OCI-LY1 (cell line): ENCODE data around the gene GATAD2A.

Source experiments
- H2AFZ ChIP-seq: fragments of 200-600 bp; sonication (generic), shearing (Covaris generic); 2 replicates; pipeline ENCODE4 v1.6.0; 2014; ENCODE audit warnings: antibody characterized with exemption, mild to moderate bottlenecking, low read length
- H3F3A ChIP-seq: fragments of 200-600 bp; sonication (generic), shearing (Covaris generic); 2 replicates; pipeline ENCODE4 v1.6.0; 2014; ENCODE audit warnings: mild to moderate bottlenecking, antibody characterized with exemption, low read length, moderate library complexity; ENCODE audit not compliant: insufficient read depth
- H3K27ac ChIP-seq: fragments of 200-600 bp; sonication (generic); 2 replicates; pipeline ENCODE4 v1.5.1; 2014; ENCODE audit warnings: low read length, mixed run types, mild to moderate bottlenecking, low read depth; ENCODE audit not compliant: poor library complexity, severe bottlenecking
- H3K27me3 ChIP-seq: fragments of 200-600 bp; sonication (generic); 2 replicates; pipeline ENCODE4 v1.6.0; 2014; ENCODE audit warnings: antibody characterized with exemption, mild to moderate bottlenecking, low read length, moderate library complexity; ENCODE audit not compliant: insufficient read depth
- H3K36me3 ChIP-seq: fragments of 200-600 bp; sonication (generic); 2 replicates; pipeline ENCODE4 v1.6.1; 2014; ENCODE audit warnings: mild to moderate bottlenecking, antibody characterized with exemption, low read length, moderate library complexity, mixed read lengths; ENCODE audit not compliant: insufficient read depth
- H3K4me1 ChIP-seq: fragments of 200-600 bp; sonication (generic); 2 replicates; pipeline ENCODE4 v1.5.1; 2014; ENCODE audit warnings: mild to moderate bottlenecking, low read length, moderate library complexity; ENCODE audit not compliant: insufficient read depth, severe bottlenecking
- H3K4me2 ChIP-seq: fragments of 200-600 bp; sonication (generic), shearing (Covaris generic); 2 replicates; pipeline ENCODE4 v1.6.1; 2014; ENCODE audit warnings: low read length
- H3K4me3 ChIP-seq: fragments of 200-600 bp; sonication (generic); 2 replicates; pipeline ENCODE4 v1.5.1; 2014; ENCODE audit warnings: low read length, low read depth, mild to moderate bottlenecking, mixed read lengths; ENCODE audit not compliant: poor library complexity, severe bottlenecking
- H3K79me2 ChIP-seq: fragments of 200-600 bp; shearing (Covaris generic); 2 replicates; pipeline ENCODE4 v1.6.1; 2016; ENCODE audit warnings: mixed run types, low read length, mixed read lengths; ENCODE audit not compliant: insufficient read depth
- H3K9ac ChIP-seq: fragments of 200-600 bp; sonication (generic), shearing (Covaris generic); 2 replicates; pipeline ENCODE4 v1.6.1; 2014; ENCODE audit warnings: mild to moderate bottlenecking, low read length, mixed read lengths
- H3K9me2 ChIP-seq: fragments of 200-600 bp; sonication (generic), shearing (Covaris generic); 2 replicates; pipeline ENCODE4 v1.6.1; 2014; ENCODE audit warnings: low read depth, mild to moderate bottlenecking, low read length, mixed read lengths
- H3K9me3 ChIP-seq: fragments of 200-600 bp; shearing (Covaris generic); 2 replicates; pipeline ENCODE4 v1.6.1; 2014; ENCODE audit warnings: low read length, mixed read lengths
- H4K20me1 ChIP-seq: fragments of 200-600 bp; sonication (generic), shearing (Covaris generic); 2 replicates; pipeline ENCODE4 v1.6.0; 2016; ENCODE audit warnings: mild to moderate bottlenecking, low read length; ENCODE audit not compliant: insufficient read depth
- CTCF ChIP-seq: fragments of 200-600 bp; sonication (generic), shearing (Covaris generic); IDR thresholded peaks from 2 replicates; pipeline ENCODE4 v1.5.1; 2017; ENCODE audit warnings: mild to moderate bottlenecking, antibody characterized with exemption, low read length, moderate library complexity, mixed read lengths
- EZH2 ChIP-seq: fragments of 200-600 bp; sonication (generic), shearing (Covaris generic); IDR thresholded peaks from 2 replicates; pipeline ENCODE4 v1.8.0; 2017; ENCODE audit warnings: borderline replicate concordance, mixed run types, mild to moderate bottlenecking, antibody characterized with exemption, low read length, moderate library complexity, mixed read lengths

Gene GATAD2A

DNA sequence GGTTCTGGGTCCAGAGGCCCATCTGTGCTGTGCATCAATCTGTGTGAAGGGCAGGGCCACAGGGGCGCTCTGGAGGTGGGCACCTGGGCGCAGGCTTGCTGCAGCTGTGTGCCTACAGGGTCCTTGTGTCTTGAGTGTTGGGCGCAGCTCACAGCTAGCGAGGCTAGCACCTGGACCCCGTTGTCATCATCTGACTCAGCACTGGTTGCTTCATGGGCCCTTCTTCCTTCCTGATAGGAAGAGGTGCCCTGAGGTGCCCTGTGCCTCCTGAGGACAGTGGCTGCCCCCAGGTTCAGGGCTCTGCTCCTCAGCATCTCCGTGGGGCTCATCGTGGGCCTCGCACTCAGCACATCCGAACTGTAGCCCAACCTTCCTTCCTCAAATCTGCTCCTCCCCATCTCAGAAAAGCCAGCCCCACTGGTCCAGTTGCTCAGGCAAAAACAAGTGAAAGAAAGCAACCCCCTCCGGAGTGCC, 54.8 kb downstream of the GATAD2A start:
- H3K27me3 ChIP-seq, result no peaks in the 10 kb centered on the region
- H3K9me3 ChIP-seq, result no peaks in the 10 kb centered on the region
- peaks cover 68% of the 10 kb centered on the region for H3K4me1 ChIP-seq
- H3K27ac ChIP-seq, result peak overlapping the region; percentile 95
- no peaks in the 10 kb centered on the region for H4K20me1 ChIP-seq
- H2AFZ ChIP-seq, result no peak overlapping the region
- peaks cover 28% of the 10 kb centered on the region for H3K36me3 ChIP-seq
- peak overlapping the region; percentile 64 for H3K9ac ChIP-seq
- no peaks in the 10 kb centered on the region for H3K9me2 ChIP-seq
- no peak for TF ChIP-seq CTCF
- TF ChIP-seq EZH2, result no peak
- H3K79me2 ChIP-seq, result peaks cover 33% of the 10 kb centered on the region
- H3K4me2 ChIP-seq, result peak overlapping the region; percentile 70
- peak overlapping the region; percentile 37 for H3K4me3 ChIP-seq
- H3F3A ChIP-seq, result peaks cover 7% of the 10 kb centered on the region; the same call in 1 of the 2 replicates

- no peaks in the 10 kb centered on the region for H4K20me1 ChIP-seq
Measured at GRCh38 chr19:19460761-19461265, 55.3 kb downstream of the GATAD2A start.

GRCh38 chr19:19461306-19461670, 55.8 kb downstream of the GATAD2A start:
- H3K4me2 ChIP-seq, result peak overlapping the region; percentile 70
- H3K4me1 ChIP-seq, result peaks cover 65% of the 10 kb centered on the region
- H3K79me2 ChIP-seq, result peaks cover 25% of the 10 kb centered on the region
- no peaks in the 10 kb centered on the region for H3K9me2 ChIP-seq
- peaks cover 37% of the 10 kb centered on the region for H3K36me3 ChIP-seq
- peaks cover 7% of the 10 kb centered on the region; the same call in 1 of the 2 replicates for H3F3A ChIP-seq
- peak overlapping the region; percentile 95 for H3K27ac ChIP-seq
- TF ChIP-seq EZH2, result no peak
- no peak for TF ChIP-seq CTCF
- peak overlapping the region; percentile 64 for H3K9ac ChIP-seq
- no peaks in the 10 kb centered on the region for H3K27me3 ChIP-seq
- H3K4me3 ChIP-seq, result peak overlapping the region; percentile 37
- H2AFZ ChIP-seq, result no peak overlapping the region
- peaks cover 3% of the 10 kb centered on the region; the same call in 1 of the 2 replicates for H3K9me3 ChIP-seq
- H4K20me1 ChIP-seq, result no peaks in the 10 kb centered on the region

More at GRCh38 chr19:19460761-19461265, 55.3 kb downstream of the GATAD2A start:
- no peaks in the 10 kb centered on the region for H3K27me3 ChIP-seq
- H3F3A ChIP-seq, result peaks cover 7% of the 10 kb centered on the region; the same call in 1 of the 2 replicates
- H3K27ac ChIP-seq, result peak overlapping the region; percentile 95
- H3K9me2 ChIP-seq, result no peaks in the 10 kb centered on the region
- H3K9me3 ChIP-seq, result no peaks in the 10 kb centered on the region
- H3K9ac ChIP-seq, result peak overlapping the region; percentile 64
- H3K4me1 ChIP-seq, result peaks cover 68% of the 10 kb centered on the region
- no peak overlapping the region for H2AFZ ChIP-seq
- H3K4me3 ChIP-seq, result peak overlapping the region; percentile 37
- peak overlapping the region; percentile 70 for H3K4me2 ChIP-seq
- no peak for TF ChIP-seq CTCF
- TF ChIP-seq EZH2, result no peak
- H3K36me3 ChIP-seq, result peaks cover 34% of the 10 kb centered on the region
- peaks cover 28% of the 10 kb centered on the region for H3K79me2 ChIP-seq
